H9 (cell line): ENCODE data around the gene INSIG1. TPM values are rescaled to one million over a fixed set of nuclear protein-coding genes. Genes with fewer than 3 reads are reported as not detected.

Experiments
- DNase-seq: peaks from one replicate; pipeline ENCODE4 v3.0.0-alpha.2; 2017
- H2AFZ ChIP-seq: one replicate; pipeline ENCODE4 v1.6.1; 2013; ENCODE audit warnings: mild to moderate bottlenecking, low read length, control low read depth, moderate library complexity
- H2AK5ac ChIP-seq: 2 replicates; pipeline ENCODE4 v1.6.1; 2013; ENCODE audit warnings: low read length, control low read depth, mixed read lengths; ENCODE audit not compliant: insufficient read length
- H2BK120ac ChIP-seq: one replicate; pipeline ENCODE4 v1.6.1; 2013; ENCODE audit warnings: low read depth, mild to moderate bottlenecking, low read length, control low read depth, inconsistent platforms; ENCODE audit not compliant: poor library complexity, severe bottlenecking
- H2BK12ac ChIP-seq: 2 replicates; pipeline ENCODE4 v1.6.1; 2013; ENCODE audit warnings: low read length, control low read depth, mixed read lengths, low read depth; ENCODE audit not compliant: insufficient read length
- H2BK15ac ChIP-seq: 2 replicates; pipeline ENCODE4 v1.6.1; 2013; ENCODE audit warnings: low read depth, low read length, control low read depth
- H2BK20ac ChIP-seq: one replicate; pipeline ENCODE4 v1.6.1; 2013; ENCODE audit warnings: low read depth, mild to moderate bottlenecking, low read length, control low read depth, inconsistent platforms; ENCODE audit not compliant: poor library complexity, severe bottlenecking
- H2BK5ac ChIP-seq: 2 replicates; pipeline ENCODE4 v1.6.1; 2013; ENCODE audit warnings: low read length, control low read depth, mixed read lengths; ENCODE audit not compliant: insufficient read length
- H3K14ac ChIP-seq: 2 replicates; pipeline ENCODE4 v1.6.1; 2013; ENCODE audit warnings: low read length, control low read depth; ENCODE audit not compliant: insufficient read depth
- H3K18ac ChIP-seq: 2 replicates; pipeline ENCODE4 v1.6.1; 2013; ENCODE audit warnings: low read depth, mild to moderate bottlenecking, mixed read lengths, low read length, control low read depth; ENCODE audit not compliant: insufficient read length
- H3K23ac ChIP-seq: 2 replicates; pipeline ENCODE4 v1.6.1; 2013; ENCODE audit warnings: low read length, control low read depth, mixed read lengths, low read depth; ENCODE audit not compliant: insufficient read length
- H3K23me2 ChIP-seq: 2 replicates; pipeline ENCODE4 v1.6.1; 2013; ENCODE audit warnings: low read depth, mild to moderate bottlenecking, mixed read lengths, low read length, control low read depth; ENCODE audit not compliant: insufficient read length, poor library complexity, severe bottlenecking
- H3K27ac ChIP-seq: 2 replicates; pipeline ENCODE4 v1.5.1; 2013; ENCODE audit warnings: low read length, control low read depth, mixed read lengths, low read depth; ENCODE audit not compliant: insufficient read length
- H3K27me3 ChIP-seq: 2 replicates; pipeline ENCODE4 v1.6.1; 2013; ENCODE audit warnings: low read length, control low read depth, inconsistent platforms; ENCODE audit not compliant: insufficient read depth
- H3K4ac ChIP-seq: 2 replicates; pipeline ENCODE4 v1.6.1; 2013; ENCODE audit warnings: low read depth, mild to moderate bottlenecking, control low read depth, inconsistent platforms, low read length, moderate library complexity
- H3K4me1 ChIP-seq: 2 replicates; pipeline ENCODE4 v1.6.1; 2013; ENCODE audit warnings: low read length, control low read depth, inconsistent platforms; ENCODE audit not compliant: insufficient read depth
- H3K4me2 ChIP-seq: 2 replicates; pipeline ENCODE4 v1.6.1; 2013; ENCODE audit warnings: low read length, control low read depth, mixed read lengths; ENCODE audit not compliant: insufficient read length, insufficient read depth
- H3K56ac ChIP-seq: 2 replicates; pipeline ENCODE4 v1.6.1; 2013; ENCODE audit warnings: low read depth, mild to moderate bottlenecking, mixed read lengths, low read length, control low read depth; ENCODE audit not compliant: insufficient read length
- H3K79me1 ChIP-seq: 2 replicates; pipeline ENCODE4 v1.6.1; 2013; ENCODE audit warnings: low read depth, mild to moderate bottlenecking, moderate library complexity, low read length, control low read depth, inconsistent platforms; ENCODE audit not compliant: insufficient read depth, poor library complexity, severe bottlenecking
- H3K79me2 ChIP-seq: 2 replicates; pipeline ENCODE4 v1.6.1; 2013; ENCODE audit warnings: low read length, control low read depth, inconsistent platforms; ENCODE audit not compliant: insufficient read depth
- H3K9ac ChIP-seq: 2 replicates; pipeline ENCODE4 v1.6.1; 2013; ENCODE audit warnings: low read length, control low read depth, mixed read lengths; ENCODE audit not compliant: insufficient read length; ENCODE audit errors: extremely low read depth
- H3K9me3 ChIP-seq: one replicate; pipeline ENCODE4 v1.6.1; 2013; ENCODE audit warnings: low read depth, low read length, inconsistent platforms; ENCODE audit not compliant: control insufficient read depth
- H3T11ph ChIP-seq: one replicate; pipeline ENCODE4 v1.6.1; 2013; ENCODE audit warnings: mild to moderate bottlenecking, low read length, control low read depth, inconsistent platforms
- H4K20me1 ChIP-seq: one replicate; pipeline ENCODE4 v1.6.1; 2013; ENCODE audit not compliant: control insufficient read depth, insufficient read length, insufficient read depth
- H4K5ac ChIP-seq: 2 replicates; pipeline ENCODE4 v1.6.1; 2013; ENCODE audit warnings: low read depth, mild to moderate bottlenecking, mixed read lengths, low read length, control low read depth; ENCODE audit not compliant: insufficient read length
- H4K8ac ChIP-seq: replicated peaks from 2 replicates; pipeline ENCODE4 v1.6.1; 2013; ENCODE audit warnings: low read length, control low read depth, mixed read lengths, low read depth; ENCODE audit not compliant: insufficient read length
- H4K91ac ChIP-seq: 2 replicates; pipeline ENCODE4 v1.6.1; 2013; ENCODE audit warnings: low read depth, mild to moderate bottlenecking, moderate library complexity, mixed read lengths, low read length, control low read depth; ENCODE audit not compliant: insufficient read length
- H3K27ac Mint-ChIP-seq, 3 experiments: 2 replicates in 2 of 3; 3 replicates in 1 of 3; pipeline ENCODE4 v1.8.0; 2020 to 2021; ENCODE audit warnings: mixed read lengths in 3 of 3, mild to moderate bottlenecking in 1 of 3, moderate library complexity in 1 of 3
- H3K27me3 Mint-ChIP-seq: 2 replicates; pipeline ENCODE4 v1.8.0; 2021; ENCODE audit warnings: low read depth, mild to moderate bottlenecking, moderate library complexity, mixed read lengths
- H3K36me3 Mint-ChIP-seq, 3 experiments: 2 replicates in 2 of 3; 3 replicates in 1 of 3; pipeline ENCODE4 v1.8.0; 2020 to 2021; ENCODE audit warnings: low read depth in 3 of 3, mixed read lengths in 3 of 3; ENCODE audit not compliant: insufficient read depth in 1 of 3
- H3K4me1 Mint-ChIP-seq, 2 experiments: 2 replicates each; pipeline ENCODE4 v1.8.0; 2020; ENCODE audit warnings: mixed read lengths in 2 of 2
- H3K4me3 Mint-ChIP-seq, 2 experiments: 2 replicates in 1 of 2; 3 replicates in 1 of 2; pipeline ENCODE4 v1.8.0; 2020 to 2021; ENCODE audit warnings: mild to moderate bottlenecking in 2 of 2, mixed read lengths in 2 of 2, moderate library complexity in 1 of 2
- H3K9me3 Mint-ChIP-seq, 2 experiments: 2 replicates in 1 of 2; 3 replicates in 1 of 2; pipeline ENCODE4 v1.8.0; 2020; ENCODE audit warnings: mild to moderate bottlenecking in 2 of 2, mixed read lengths in 2 of 2, moderate library complexity in 1 of 2
- WGBS: extraction: QIAGEN DNeasy Blood & Tissue Kit; methylation state at CpG from one replicate; pipeline ENCODE4 v1.1.7; 2013; ENCODE audit warnings: missing lambda C conversion rate, low lambda C conversion rate, mixed read lengths; ENCODE audit not compliant: insufficient read length; ENCODE audit errors: extremely low coverage; 5-methylcytosine and 5-hydroxymethylcytosine counted together
- total RNA-seq: library from RNA; stranded (reverse); gene quantifications from 2 replicates; pipeline ENCODE4 v1.2.1, GENCODE V29; 2021
- TF ChIP-seq, protein P1 (sequence below): fragments of 200-600 bp; sonication (generic); conservative IDR thresholded peaks from 3 replicates; pipeline ENCODE4 v1.8.0; 2021; ENCODE audit warnings: antibody characterized with exemption, mild to moderate bottlenecking

Gene INSIG1
- total RNA-seq, 1 experiment from 2014 or later: 23.3 TPM

DNA sequence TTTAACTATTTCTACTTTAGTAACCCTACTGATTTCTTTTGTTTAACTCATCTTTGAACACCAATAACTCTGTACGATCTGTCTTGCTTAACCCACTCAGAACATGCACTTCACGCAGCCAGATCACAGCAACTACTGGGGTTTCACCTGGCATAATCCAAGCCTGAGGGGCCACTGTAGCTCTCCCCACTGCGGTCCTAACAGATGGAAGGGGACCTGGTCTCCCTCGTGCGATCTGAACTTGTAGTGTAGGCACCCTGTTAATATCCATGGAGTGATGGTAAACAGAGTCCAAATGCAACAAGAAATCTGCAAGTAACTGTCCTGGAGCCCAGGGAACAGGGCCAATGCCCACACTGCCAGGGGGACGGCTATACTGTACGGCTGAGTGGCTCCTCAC is 45.5 kb downstream of the INSIG1 start:
- Histone ChIP-seq H3K27me3 (peaks cover 5% of the 10 kb centered on the region), H2BK120ac (no peak overlapping the region), H4K8ac (no peak overlapping the region), H3K14ac (no peak overlapping the region), H2BK15ac (no peak overlapping the region), H2BK5ac (no peak overlapping the region), H3K56ac (no peak overlapping the region), H3K27ac (no peak overlapping the region), H3K4me1 (no peaks in the 10 kb centered on the region), H3K23ac (no peak overlapping the region), H4K5ac (no peak overlapping the region), H2BK20ac (no peak overlapping the region), H2BK12ac (no peak overlapping the region), H3K9ac (no peak overlapping the region), H3K4me2 (no peak overlapping the region), H3T11ph (no peak overlapping the region), H3K79me1 (no peaks in the 10 kb centered on the region), H2AFZ (no peak overlapping the region), H3K79me2 (no peaks in the 10 kb centered on the region), H4K20me1 (no peaks in the 10 kb centered on the region), H3K23me2 (no peaks in the 10 kb centered on the region), H4K91ac (no peak overlapping the region), H3K9me3 (no peaks in the 10 kb centered on the region), H3K18ac (no peak overlapping the region), H2AK5ac (no peak overlapping the region), H3K4ac (no peak overlapping the region)
- Mint-ChIP-seq H3K36me3 (peaks cover 0 to 5% (median 0%) of the 10 kb centered on the region in 3 experiments; a peak in 2 of 7 replicates), H3K27ac (no peak overlapping the region; a peak in 1 of 7 replicates), H3K9me3 (peaks cover 0 to 5% of the 10 kb centered on the region in 2 experiments; a peak in 2 of 5 replicates), H3K27me3 (peaks cover 30% of the 10 kb centered on the region), H3K4me3 (no peak overlapping the region), H3K4me1 (peaks cover 3 to 4% of the 10 kb centered on the region in 2 experiments)
- no CpG with 5 or more reads among the region's 7 CpGs for WGBS
- TF ChIP-seq, protein P1, sequence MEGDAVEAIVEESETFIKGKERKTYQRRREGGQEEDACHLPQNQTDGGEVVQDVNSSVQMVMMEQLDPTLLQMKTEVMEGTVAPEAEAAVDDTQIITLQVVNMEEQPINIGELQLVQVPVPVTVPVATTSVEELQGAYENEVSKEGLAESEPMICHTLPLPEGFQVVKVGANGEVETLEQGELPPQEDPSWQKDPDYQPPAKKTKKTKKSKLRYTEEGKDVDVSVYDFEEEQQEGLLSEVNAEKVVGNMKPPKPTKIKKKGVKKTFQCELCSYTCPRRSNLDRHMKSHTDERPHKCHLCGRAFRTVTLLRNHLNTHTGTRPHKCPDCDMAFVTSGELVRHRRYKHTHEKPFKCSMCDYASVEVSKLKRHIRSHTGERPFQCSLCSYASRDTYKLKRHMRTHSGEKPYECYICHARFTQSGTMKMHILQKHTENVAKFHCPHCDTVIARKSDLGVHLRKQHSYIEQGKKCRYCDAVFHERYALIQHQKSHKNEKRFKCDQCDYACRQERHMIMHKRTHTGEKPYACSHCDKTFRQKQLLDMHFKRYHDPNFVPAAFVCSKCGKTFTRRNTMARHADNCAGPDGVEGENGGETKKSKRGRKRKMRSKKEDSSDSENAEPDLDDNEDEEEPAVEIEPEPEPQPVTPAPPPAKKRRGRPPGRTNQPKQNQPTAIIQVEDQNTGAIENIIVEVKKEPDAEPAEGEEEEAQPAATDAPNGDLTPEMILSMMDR: no peak
- DNase-seq: no peak
